Stimulated activated CD4-positive, alpha-beta T cell treated with anti-CD3 and anti-CD28 coated beads, TNF-alpha, amount 100 ng/mL, for 48 hours (primary cell): ENCODE results near the gene TAF11L9.
"Not testable (repeated sequence)": the region's sequence is repeated elsewhere in the genome, so short reads cannot be mapped to it uniquely, and the experiment has no call there.

ENCODE experiments used
- DNase-seq, 3 donors: peaks; one replicate each; pipeline ENCODE4 v3.0.0-alpha.2; 2020; ENCODE audit warnings: low read depth in 3 of 3

TAF11L9 gene

GRCh38 chr5:17594255-17594654, at the start of gene TAF11L9:
Gene TAF11L9, minus strand, starts transcription at chr5:17594394.
- DNase-seq, result not testable (repeated sequence)

- no peak for DNase-seq
Measured at GRCh38 chr5:17634160-17634559, 40.0 kb upstream of the TAF11L9 start, which contains the start of gene TAF11L14. Gene TAF11L14, plus strand, starts transcription at chr5:17634460.

- not testable (repeated sequence) for DNase-seq
Measured at GRCh38 chr5:17631788-17632187, 37.6 kb upstream of the TAF11L9 start, which contains the start of gene TAF11L13. Gene TAF11L13, plus strand, starts transcription at chr5:17632088.

- DNase-seq, result no peak
Measured at GRCh38 chr5:17625686-17626085, 31.5 kb upstream of the TAF11L9 start.

GRCh38 chr5:17620627-17621026, 26.4 kb upstream of the TAF11L9 start:
- DNase-seq, result no peak

GRCh38 chr5:17619354-17619753, 25.2 kb upstream of the TAF11L9 start:
- no peak for DNase-seq

GRCh38 chr5:17614872-17615605, 20.8 kb upstream of the TAF11L9 start:
- DNase-seq, result no peak

- DNase-seq, result not testable (repeated sequence)
Measured at GRCh38 chr5:17610092-17610491, 15.9 kb upstream of the TAF11L9 start, which contains the start of gene TAF11L12. Gene TAF11L12, plus strand, starts transcription at chr5:17610392.

- DNase-seq, result not testable (repeated sequence)
Measured at GRCh38 chr5:17607461-17607860, 13.3 kb upstream of the TAF11L9 start.

- DNase-seq, result no peak
Measured at GRCh38 chr5:17604951-17605350, 10.8 kb upstream of the TAF11L9 start.

GRCh38 chr5:17603880-17604279, 9.7 kb upstream of the TAF11L9 start, which contains the start of gene TAF11L11:
Gene TAF11L11, plus strand, starts transcription at chr5:17604183.
- DNase-seq, result not testable (repeated sequence)

GRCh38 chr5:17597728-17598127, 3.5 kb upstream of the TAF11L9 start, which contains the start of gene TAF11L10:
Gene TAF11L10, minus strand, starts transcription at chr5:17597828.
- not testable (repeated sequence) for DNase-seq

GRCh38 chr5:17590860-17591259, 3.3 kb downstream of the TAF11L9 start, which contains the start of gene TAF11L8:
Gene TAF11L8, minus strand, starts transcription at chr5:17590960.
- DNase-seq, result not testable (repeated sequence)

- not testable (repeated sequence) for DNase-seq
Measured at GRCh38 chr5:17585658-17586057, 8.5 kb downstream of the TAF11L9 start, which contains the start of gene TAF11L7. Gene TAF11L7, minus strand, starts transcription at chr5:17585758.
